Omental fat pad (tissue), 4 donors: ENCODE results near the gene NOSIP. TPM values are rescaled to one million over a fixed set of nuclear protein-coding genes. Genes with fewer than 3 reads are reported as not detected.

ENCODE experiments used
- ATAC-seq: fragments of 150-250 bp; one replicate; pipeline ENCODE4 v1.9.1; 2016; ENCODE audit warnings: mild to moderate bottlenecking, moderate library complexity; ENCODE audit not compliant: low FRiP score
- DNase-seq: peaks from one replicate; pipeline ENCODE4 v3.0.0-alpha.2; 2019; ENCODE audit warnings: low spot score
- CTCF ChIP-seq, 3 donors: fragments of 450-650 bp; IDR thresholded peaks; one replicate each; pipeline ENCODE4 v1.5.1; 2016 to 2017; ENCODE audit warnings: antibody characterized with exemption in 3 of 3, mild to moderate bottlenecking in 3 of 3, moderate library complexity in 2 of 3
- total RNA-seq, 4 donors: library from RNA; depleted of rRNA; stranded (reverse); fragments of >200 nt; gene quantifications; one replicate each; pipeline ENCODE4 v1.1.0, GENCODE V29; 2016

NOSIP gene
- total RNA-seq, 4 donors from 2014 or later = 36.9 to 70.8 (median 46.4) TPM

- DNase-seq = no peak
- ATAC-seq = no peak
- TF ChIP-seq CTCF (IDR thresholded peaks at IDR 0.05) = no peak
Observed at GRCh38 chr19:49590971-49591730, 10.8 kb upstream of the NOSIP start, which contains the start of gene PRR12. PRR12 (plus strand) TSS chr19:49591182; CDS start chr19:49591655, 473 bp downstream.

GRCh38 chr19:49590071-49590970 is 10.0 kb upstream of the NOSIP start:
- TF ChIP-seq CTCF (IDR thresholded peaks at IDR 0.05) = no peak
- ATAC-seq = peak; percentile 89
- peak; percentile 95 for DNase-seq

- DNase-seq (no peak), ATAC-seq (no peak)
- no peak for TF ChIP-seq CTCF (IDR thresholded peaks at IDR 0.05)
Observed at GRCh38 chr19:49589502-49589905, 9.1 kb upstream of the NOSIP start.

GRCh38 chr19:49588365-49589122 is 8.2 kb upstream of the NOSIP start:
- ATAC-seq (no peak), DNase-seq (no peak)
- no peak for TF ChIP-seq CTCF (IDR thresholded peaks at IDR 0.05)

GRCh38 chr19:49587227-49587626 is 6.9 kb upstream of the NOSIP start:
- TF ChIP-seq CTCF (IDR thresholded peaks at IDR 0.05) = no peak
- DNase-seq = no peak
- ATAC-seq = no peak

GRCh38 chr19:49585023-49585422 is 4.7 kb upstream of the NOSIP start:
- TF ChIP-seq CTCF (IDR thresholded peaks at IDR 0.05) = no peak
- DNase-seq = no peak
- ATAC-seq = no peak
